HepG2 (cell line): ENCODE data around the gene ITGA7. TPM values are rescaled to one million over a fixed set of nuclear protein-coding genes. Genes with fewer than 3 reads are reported as not detected.

ENCODE experiments used
- AGO2 ChIP-seq: fragments of 200-400 bp; formaldehyde crosslinking; optimal IDR thresholded peaks from 2 replicates; pipeline ENCODE3; 2017; ENCODE audit warnings: mild to moderate bottlenecking, low read depth, low read length, moderate library complexity
- HDAC6 ChIP-seq: fragments of 200-600 bp; sonication (generic); IDR thresholded peaks from 2 replicates; pipeline ENCODE4 v1.7.0; 2017; ENCODE audit warnings: mild to moderate bottlenecking, antibody characterized with exemption, low read length, low read depth
- KLF15 ChIP-seq: sonication (generic); formaldehyde crosslinking; IDR thresholded peaks from 2 replicates; pipeline ENCODE4 v1.8.1; 2023; ENCODE audit warnings: borderline replicate concordance, mild to moderate bottlenecking, inconsistent platforms, missing genetic modification reagents, mixed read lengths
- MATR3 ChIP-seq: sonication (generic); formaldehyde crosslinking; IDR thresholded peaks from 2 replicates; pipeline ENCODE4 v1.4.0; 2020; ENCODE audit warnings: missing genetic modification reagents
- MXD4 ChIP-seq: IDR thresholded peaks from 2 replicates; pipeline ENCODE4 v1.6.1; 2016; ENCODE audit warnings: mild to moderate bottlenecking, missing biosample characterization, missing genetic modification reagents
- SIX4 ChIP-seq: sonication (generic); formaldehyde crosslinking; IDR thresholded peaks from 2 replicates; pipeline ENCODE4 v1.4.0; 2020; ENCODE audit warnings: missing genetic modification reagents
- TEAD2 ChIP-seq: sonication (generic); formaldehyde crosslinking; IDR thresholded peaks from 2 replicates; pipeline ENCODE4 v1.9.0; 2021; ENCODE audit warnings: missing genetic modification reagents
- ZNF230 ChIP-seq: sonication (generic); formaldehyde crosslinking; IDR thresholded peaks from 2 replicates; pipeline ENCODE4 v1.4.0; 2020; ENCODE audit warnings: mild to moderate bottlenecking, missing genetic modification reagents
- ZNF251 ChIP-seq: sonication (generic); formaldehyde crosslinking; IDR thresholded peaks from 2 replicates; pipeline ENCODE4 v1.9.0; 2021; ENCODE audit warnings: mild to moderate bottlenecking, missing genetic modification reagents
- ZNF274 ChIP-seq: sonication (generic); formaldehyde crosslinking; IDR thresholded peaks from 2 replicates; pipeline ENCODE4 v1.5.1; 2020; ENCODE audit warnings: mild to moderate bottlenecking, missing genetic modification reagents
- ZNF432 ChIP-seq: sonication (generic); formaldehyde crosslinking; IDR thresholded peaks from 2 replicates; pipeline ENCODE4 v1.5.0; 2020; ENCODE audit warnings: missing genetic modification reagents, mild to moderate bottlenecking, borderline replicate concordance
- ZNF510 ChIP-seq: sonication (generic); formaldehyde crosslinking; IDR thresholded peaks from 2 replicates; pipeline ENCODE4 v1.4.0; 2020; ENCODE audit warnings: low read depth, mild to moderate bottlenecking, missing genetic modification reagents
- ZNF607 ChIP-seq: sonication (generic); formaldehyde crosslinking; IDR thresholded peaks from 2 replicates; pipeline ENCODE4 v1.5.1; 2020; ENCODE audit warnings: missing genetic modification reagents, mild to moderate bottlenecking, borderline replicate concordance
- ZNF652 ChIP-seq: IDR thresholded peaks from 2 replicates; pipeline ENCODE4 v1.6.1; 2016; ENCODE audit warnings: low read depth, borderline replicate concordance
- ZNF777 ChIP-seq: sonication (generic); formaldehyde crosslinking; IDR thresholded peaks from 2 replicates; pipeline ENCODE4 v1.4.0; 2020; ENCODE audit warnings: missing genetic modification reagents
- ZNF792 ChIP-seq: IDR thresholded peaks from 2 replicates; pipeline ENCODE4 v1.6.1; 2016
- ZNF83 ChIP-seq: sonication (generic); formaldehyde crosslinking; IDR thresholded peaks from 2 replicates; pipeline ENCODE4 v1.4.0; 2020; ENCODE audit warnings: missing genetic modification reagents, mild to moderate bottlenecking, borderline replicate concordance
- polyA plus RNA-seq, 8 experiments: library from polyadenylated mRNA; depleted of rRNA in 3 of 8; stranded (reverse) in 7 of 8; unstranded in 1 of 8; fragments of >200 nt; fragmentation: Illumina TruSeq in 4 of 8; extraction: Trizol in 4 of 8; gene quantifications; 2 replicates each; pipeline versions ENCODE4 v1.2.1 to v1.2.3, GENCODE V29; 2011 to 2016; ENCODE audit warnings: low read depth in 4 of 8, missing spikeins in 1 of 8, mixed read lengths in 1 of 8; ENCODE audit not compliant: insufficient read depth in 1 of 8
- total RNA-seq, 5 experiments: library from RNA; depleted of rRNA; stranded (reverse); fragments of >200 nt; fragmentation: Illumina TruSeq; extraction: Trizol; gene quantifications; 2 replicates each; pipeline ENCODE4 v1.2.3, GENCODE V29; 2016; ENCODE audit warnings: low read depth in 1 of 5
- TF ChIP-seq, protein P1 (sequence below): sonication (generic); formaldehyde crosslinking; IDR thresholded peaks from 2 replicates; pipeline ENCODE4 v1.4.0; 2020; ENCODE audit warnings: missing genetic modification reagents, mild to moderate bottlenecking, borderline replicate concordance
- TF ChIP-seq, protein P2 (sequence below): sonication (generic); formaldehyde crosslinking; IDR thresholded peaks from 2 replicates; pipeline ENCODE4 v1.4.0; 2020; ENCODE audit warnings: missing genetic modification reagents, borderline replicate concordance
- TF ChIP-seq, protein P3 (sequence below): sonication (generic); formaldehyde crosslinking; IDR thresholded peaks from 2 replicates; pipeline ENCODE4 v1.4.0; 2020; ENCODE audit warnings: missing genetic modification reagents
- TF ChIP-seq, protein P4 (sequence below): sonication (generic); formaldehyde crosslinking; IDR thresholded peaks from 2 replicates; pipeline ENCODE4 v1.4.0; 2020; ENCODE audit warnings: missing genetic modification reagents; ENCODE audit errors: not compliant biosample characterization
- TF ChIP-seq, protein P5 (sequence below): sonication (generic); formaldehyde crosslinking; IDR thresholded peaks from 2 replicates; pipeline ENCODE4 v1.4.0; 2020; ENCODE audit warnings: mild to moderate bottlenecking, missing genetic modification reagents

ITGA7 gene
- total and polyA plus RNA-seq, 2 of the 13 experiments (the other 11 are each of a cell fraction or from before 2014, with no cell fraction given), result 0.65 to 0.75 TPM

DNA sequence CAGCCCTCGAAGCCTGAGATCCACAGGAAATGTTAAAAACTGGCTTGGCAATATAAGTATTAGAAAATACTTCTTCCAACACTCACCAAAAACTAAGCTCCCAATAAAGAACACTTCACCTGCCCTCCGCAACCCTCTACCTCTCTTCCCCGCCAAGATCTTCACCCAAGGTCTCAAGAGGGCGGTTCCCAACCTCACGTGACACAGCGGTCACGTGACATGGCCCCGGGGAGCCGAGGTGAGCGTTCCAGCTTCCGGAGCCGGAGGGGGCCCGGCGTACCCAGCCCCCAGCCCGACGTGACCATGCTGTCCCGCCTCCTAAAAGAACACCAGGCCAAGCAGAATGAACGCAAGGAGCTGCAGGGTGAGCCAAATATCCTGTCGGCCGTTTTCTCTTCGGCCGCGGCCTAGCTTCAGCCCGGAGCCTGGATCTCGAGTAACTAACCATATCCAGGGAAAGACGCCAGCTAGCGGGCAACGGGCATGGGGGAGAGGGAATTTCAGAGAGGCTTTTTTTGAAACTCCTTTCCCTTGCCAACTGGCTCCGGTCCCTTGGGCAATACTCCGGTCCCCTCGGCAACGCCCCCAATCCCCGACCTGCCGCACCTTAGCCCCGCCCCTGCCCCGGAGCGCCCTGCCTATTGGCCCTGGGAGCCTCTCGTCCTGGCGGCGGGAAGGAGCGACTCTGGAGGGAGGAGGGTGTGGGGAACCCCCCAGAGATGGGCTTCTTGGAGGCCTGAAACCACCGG lies 8.3 kb upstream of the ITGA7 start, which contains the start of gene BLOC1S1 (continued):
- TF ChIP-seq, protein P1, sequence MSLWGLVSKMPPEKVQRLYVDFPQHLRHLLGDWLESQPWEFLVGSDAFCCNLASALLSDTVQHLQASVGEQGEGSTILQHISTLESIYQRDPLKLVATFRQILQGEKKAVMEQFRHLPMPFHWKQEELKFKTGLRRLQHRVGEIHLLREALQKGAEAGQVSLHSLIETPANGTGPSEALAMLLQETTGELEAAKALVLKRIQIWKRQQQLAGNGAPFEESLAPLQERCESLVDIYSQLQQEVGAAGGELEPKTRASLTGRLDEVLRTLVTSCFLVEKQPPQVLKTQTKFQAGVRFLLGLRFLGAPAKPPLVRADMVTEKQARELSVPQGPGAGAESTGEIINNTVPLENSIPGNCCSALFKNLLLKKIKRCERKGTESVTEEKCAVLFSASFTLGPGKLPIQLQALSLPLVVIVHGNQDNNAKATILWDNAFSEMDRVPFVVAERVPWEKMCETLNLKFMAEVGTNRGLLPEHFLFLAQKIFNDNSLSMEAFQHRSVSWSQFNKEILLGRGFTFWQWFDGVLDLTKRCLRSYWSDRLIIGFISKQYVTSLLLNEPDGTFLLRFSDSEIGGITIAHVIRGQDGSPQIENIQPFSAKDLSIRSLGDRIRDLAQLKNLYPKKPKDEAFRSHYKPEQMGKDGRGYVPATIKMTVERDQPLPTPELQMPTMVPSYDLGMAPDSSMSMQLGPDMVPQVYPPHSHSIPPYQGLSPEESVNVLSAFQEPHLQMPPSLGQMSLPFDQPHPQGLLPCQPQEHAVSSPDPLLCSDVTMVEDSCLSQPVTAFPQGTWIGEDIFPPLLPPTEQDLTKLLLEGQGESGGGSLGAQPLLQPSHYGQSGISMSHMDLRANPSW (CRISPR knock-in tag), result no peak
- TF ChIP-seq ZNF274 (no peak), ZNF83 (CRISPR knock-in tag) (no peak), ZNF777 (CRISPR knock-in tag) (peak; percentile 83), ZNF792 (CRISPR knock-in tag) (peak; percentile 52; the same call in 1 of the 2 replicates), ZNF652 (CRISPR knock-in tag) (0 out of 2 replicates have a peak, but pooled peaks have one; percentile 13), SIX4 (CRISPR knock-in tag) (no peak), ZNF251 (CRISPR knock-in tag) (no peak), ZNF510 (no peak), MXD4 (CRISPR knock-in tag) (peak; percentile 75; the same call in 1 of the 2 replicates), ZNF230 (CRISPR knock-in tag) (peak; percentile 55; the same call in 1 of the 2 replicates), KLF15 (CRISPR knock-in tag) (peak; percentile 56; the same call in 1 of the 2 replicates), ZNF432 (CRISPR knock-in tag) (no peak), MATR3 (no peak), TEAD2 (CRISPR knock-in tag) (no peak), HDAC6 (no peak), AGO2 (no peak), ZNF607 (peak; percentile 54; the same call in 1 of the 2 replicates)
- TF ChIP-seq, protein P2, sequence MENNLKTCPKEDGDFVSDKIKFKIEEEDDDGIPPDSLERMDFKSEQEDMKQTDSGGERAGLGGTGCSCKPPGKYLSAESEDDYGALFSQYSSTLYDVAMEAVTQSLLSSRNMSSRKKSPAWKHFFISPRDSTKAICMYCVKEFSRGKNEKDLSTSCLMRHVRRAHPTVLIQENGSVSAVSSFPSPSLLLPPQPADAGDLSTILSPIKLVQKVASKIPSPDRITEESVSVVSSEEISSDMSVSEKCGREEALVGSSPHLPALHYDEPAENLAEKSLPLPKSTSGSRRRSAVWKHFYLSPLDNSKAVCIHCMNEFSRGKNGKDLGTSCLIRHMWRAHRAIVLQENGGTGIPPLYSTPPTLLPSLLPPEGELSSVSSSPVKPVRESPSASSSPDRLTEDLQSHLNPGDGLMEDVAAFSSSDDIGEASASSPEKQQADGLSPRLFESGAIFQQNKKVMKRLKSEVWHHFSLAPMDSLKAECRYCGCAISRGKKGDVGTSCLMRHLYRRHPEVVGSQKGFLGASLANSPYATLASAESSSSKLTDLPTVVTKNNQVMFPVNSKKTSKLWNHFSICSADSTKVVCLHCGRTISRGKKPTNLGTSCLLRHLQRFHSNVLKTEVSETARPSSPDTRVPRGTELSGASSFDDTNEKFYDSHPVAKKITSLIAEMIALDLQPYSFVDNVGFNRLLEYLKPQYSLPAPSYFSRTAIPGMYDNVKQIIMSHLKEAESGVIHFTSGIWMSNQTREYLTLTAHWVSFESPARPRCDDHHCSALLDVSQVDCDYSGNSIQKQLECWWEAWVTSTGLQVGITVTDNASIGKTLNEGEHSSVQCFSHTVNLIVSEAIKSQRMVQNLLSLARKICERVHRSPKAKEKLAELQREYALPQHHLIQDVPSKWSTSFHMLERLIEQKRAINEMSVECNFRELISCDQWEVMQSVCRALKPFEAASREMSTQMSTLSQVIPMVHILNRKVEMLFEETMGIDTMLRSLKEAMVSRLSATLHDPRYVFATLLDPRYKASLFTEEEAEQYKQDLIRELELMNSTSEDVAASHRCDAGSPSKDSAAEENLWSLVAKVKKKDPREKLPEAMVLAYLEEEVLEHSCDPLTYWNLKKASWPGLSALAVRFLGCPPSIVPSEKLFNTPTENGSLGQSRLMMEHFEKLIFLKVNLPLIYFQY (CRISPR knock-in tag), result no peak
- TF ChIP-seq, protein P3, sequence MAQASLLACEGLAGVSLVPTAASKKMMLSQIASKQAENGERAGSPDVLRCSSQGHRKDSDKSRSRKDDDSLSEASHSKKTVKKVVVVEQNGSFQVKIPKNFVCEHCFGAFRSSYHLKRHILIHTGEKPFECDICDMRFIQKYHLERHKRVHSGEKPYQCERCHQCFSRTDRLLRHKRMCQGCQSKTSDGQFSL (CRISPR knock-in tag), result no peak
- TF ChIP-seq, protein P4, sequence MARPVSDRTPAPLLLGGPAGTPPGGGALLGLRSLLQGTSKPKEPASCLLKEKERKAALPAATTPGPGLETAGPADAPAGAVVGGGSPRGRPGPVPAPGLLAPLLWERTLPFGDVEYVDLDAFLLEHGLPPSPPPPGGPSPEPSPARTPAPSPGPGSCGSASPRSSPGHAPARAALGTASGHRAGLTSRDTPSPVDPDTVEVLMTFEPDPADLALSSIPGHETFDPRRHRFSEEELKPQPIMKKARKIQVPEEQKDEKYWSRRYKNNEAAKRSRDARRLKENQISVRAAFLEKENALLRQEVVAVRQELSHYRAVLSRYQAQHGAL (CRISPR knock-in tag), result no peak
- TF ChIP-seq, protein P5, sequence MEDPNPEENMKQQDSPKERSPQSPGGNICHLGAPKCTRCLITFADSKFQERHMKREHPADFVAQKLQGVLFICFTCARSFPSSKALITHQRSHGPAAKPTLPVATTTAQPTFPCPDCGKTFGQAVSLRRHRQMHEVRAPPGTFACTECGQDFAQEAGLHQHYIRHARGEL (CRISPR knock-in tag), result no peak
